Natural killer cell (primary cell): ENCODE measurements around the gene C1orf115. TPM values are rescaled to one million over a fixed set of nuclear protein-coding genes. Genes with fewer than 3 reads are reported as not detected.

Experiments
- ATAC-seq, 3 donors: fragments of 150-1000 bp in 2 of 3; fragments of 200-7000 bp in 1 of 3; cut with Tn5 transposase; 1 replicate in 1 of 3; 2 replicates in 2 of 3; pipeline ENCODE4 v1.10.0; 2021; ENCODE audit warnings: mild to moderate bottlenecking in 2 of 3, moderate library complexity in 2 of 3
- DNase-seq, 2 donors: peaks; one replicate each; pipeline versions ENCODE4 v3.0.0 to v3.0.0-alpha.2; 2013 to 2021; ENCODE audit warnings: mixed read lengths in 1 of 2
- H3K27ac ChIP-seq: one replicate; pipeline ENCODE4 v1.5.1; 2013; ENCODE audit warnings: mild to moderate bottlenecking, low read length
- H3K27me3 ChIP-seq: one replicate; pipeline ENCODE4 v1.6.1; 2013; ENCODE audit warnings: low read length; ENCODE audit not compliant: control insufficient read depth, insufficient read depth
- H3K36me3 ChIP-seq: one replicate; pipeline ENCODE4 v1.6.1; 2013; ENCODE audit warnings: low read length; ENCODE audit not compliant: control insufficient read depth, insufficient read depth
- H3K4me1 ChIP-seq: one replicate; pipeline ENCODE4 v1.6.1; 2013; ENCODE audit warnings: low read length; ENCODE audit not compliant: control insufficient read depth, insufficient read depth
- H3K4me3 ChIP-seq: one replicate; pipeline ENCODE4 v1.5.1; 2013; ENCODE audit warnings: low read length
- H3K9me3 ChIP-seq: one replicate; pipeline ENCODE4 v1.6.1; 2013; ENCODE audit warnings: low read length; ENCODE audit not compliant: control insufficient read depth, insufficient read depth
- H3K27ac Mint-ChIP-seq, 2 donors: one replicate each; pipeline ENCODE4 v1.8.0; 2022; ENCODE audit warnings: mild to moderate bottlenecking in 2 of 2, mixed read lengths in 2 of 2, moderate library complexity in 1 of 2
- H3K27me3 Mint-ChIP-seq, 2 donors: one replicate each; pipeline ENCODE4 v1.8.0; 2022; ENCODE audit warnings: low read depth in 2 of 2, mixed read lengths in 2 of 2
- H3K36me3 Mint-ChIP-seq: one replicate; pipeline ENCODE4 v1.8.0; 2022; ENCODE audit warnings: mixed read lengths
- H3K4me1 Mint-ChIP-seq, 2 donors: one replicate each; pipeline ENCODE4 v1.8.0; 2022; ENCODE audit warnings: mixed read lengths in 2 of 2
- H3K4me3 Mint-ChIP-seq: one replicate; pipeline ENCODE4 v1.8.0; 2022; ENCODE audit warnings: mild to moderate bottlenecking, moderate library complexity, mixed read lengths
- H3K9me3 Mint-ChIP-seq, 2 donors: one replicate each; pipeline ENCODE4 v1.8.0; 2022; ENCODE audit warnings: mixed read lengths in 2 of 2
- WGBS: methylation state at CpG from one replicate; pipeline ENCODE4 v1.1.7; 2013; ENCODE audit warnings: missing lambda C conversion rate; ENCODE audit not compliant: insufficient coverage; 5-methylcytosine and 5-hydroxymethylcytosine counted together
- intact Hi-C: fragments of 100-400 bp; cut with micrococcal nuclease; formaldehyde crosslinking; loops from one replicate; pipeline ENCODE4 v1.14.2; 2022
- total RNA-seq, 4 donors: library from RNA; stranded (reverse); fragments of 120-200 nt in 1 of 4; gene quantifications; one replicate each; pipeline versions ENCODE4 v1.2.3 to v1.2.4, GENCODE V29; 2013 to 2022
- TF ChIP-seq, protein P1 (sequence below): fragments of 200-600 bp; IDR thresholded peaks from one replicate; pipeline ENCODE4 v1.8.0; 2022; ENCODE audit warnings: antibody characterized with exemption

C1orf115 gene
- total RNA-seq, 3 donors from 2014 or later (not counting 1 experiment from before 2014, with no cell fraction given), result 0.33 to 1.3 (median 0.75) TPM

DNA sequence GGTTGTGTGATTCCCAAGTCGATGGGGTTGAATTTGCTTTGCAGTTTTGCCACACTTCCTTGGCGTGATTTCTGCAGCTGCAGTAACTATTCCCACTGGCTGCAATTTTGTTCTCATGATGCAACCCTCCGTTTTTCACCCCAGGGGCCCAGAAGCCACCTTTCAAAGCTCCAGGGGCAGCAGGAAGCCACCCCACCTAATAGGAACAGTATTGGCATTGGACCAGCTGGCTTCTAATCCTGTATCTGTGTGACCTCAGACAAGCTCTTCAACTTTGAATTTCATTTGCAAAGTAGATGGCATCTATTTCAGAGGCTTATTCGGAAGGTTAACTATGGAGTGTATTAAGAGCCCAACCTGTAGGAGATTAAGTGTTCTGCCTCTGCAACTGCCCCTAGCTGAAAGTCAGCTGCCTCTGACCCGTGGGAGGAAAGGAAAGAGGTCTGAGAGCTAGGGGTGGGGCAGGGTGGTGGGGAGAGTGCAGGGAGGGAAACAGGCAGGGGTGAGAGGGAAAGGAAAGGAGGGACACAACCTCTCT is 12.6 kb downstream of the C1orf115 start:
- Histone ChIP-seq H3K27ac (no peak overlapping the region), H3K27me3 (peaks cover 3% of the 10 kb centered on the region), H3K36me3 (no peaks in the 10 kb centered on the region), H3K9me3 (no peaks in the 10 kb centered on the region), H3K4me1 (no peaks in the 10 kb centered on the region), H3K4me3 (no peak overlapping the region)
- intact Hi-C loops, result no loop called here
- H3K36me3 Mint-ChIP-seq, result no peaks in the 10 kb centered on the region
- ATAC-seq (no peak), DNase-seq (no peak)
- no peaks in the 10 kb centered on the region for H3K9me3 Mint-ChIP-seq
- H3K4me1 Mint-ChIP-seq, result peaks cover 0 to 5% of the 10 kb centered on the region in 2 donors
- H3K4me3 Mint-ChIP-seq, result no peak overlapping the region
- WGBS, result 60% methylated on average over 5 of the region's 5 CpGs
- H3K27me3 Mint-ChIP-seq, result peaks cover 18 to 23% of the 10 kb centered on the region in 2 donors
- TF ChIP-seq, protein P1, sequence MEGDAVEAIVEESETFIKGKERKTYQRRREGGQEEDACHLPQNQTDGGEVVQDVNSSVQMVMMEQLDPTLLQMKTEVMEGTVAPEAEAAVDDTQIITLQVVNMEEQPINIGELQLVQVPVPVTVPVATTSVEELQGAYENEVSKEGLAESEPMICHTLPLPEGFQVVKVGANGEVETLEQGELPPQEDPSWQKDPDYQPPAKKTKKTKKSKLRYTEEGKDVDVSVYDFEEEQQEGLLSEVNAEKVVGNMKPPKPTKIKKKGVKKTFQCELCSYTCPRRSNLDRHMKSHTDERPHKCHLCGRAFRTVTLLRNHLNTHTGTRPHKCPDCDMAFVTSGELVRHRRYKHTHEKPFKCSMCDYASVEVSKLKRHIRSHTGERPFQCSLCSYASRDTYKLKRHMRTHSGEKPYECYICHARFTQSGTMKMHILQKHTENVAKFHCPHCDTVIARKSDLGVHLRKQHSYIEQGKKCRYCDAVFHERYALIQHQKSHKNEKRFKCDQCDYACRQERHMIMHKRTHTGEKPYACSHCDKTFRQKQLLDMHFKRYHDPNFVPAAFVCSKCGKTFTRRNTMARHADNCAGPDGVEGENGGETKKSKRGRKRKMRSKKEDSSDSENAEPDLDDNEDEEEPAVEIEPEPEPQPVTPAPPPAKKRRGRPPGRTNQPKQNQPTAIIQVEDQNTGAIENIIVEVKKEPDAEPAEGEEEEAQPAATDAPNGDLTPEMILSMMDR, result no peak
- H3K27ac Mint-ChIP-seq, result no peak overlapping the region

DNA sequence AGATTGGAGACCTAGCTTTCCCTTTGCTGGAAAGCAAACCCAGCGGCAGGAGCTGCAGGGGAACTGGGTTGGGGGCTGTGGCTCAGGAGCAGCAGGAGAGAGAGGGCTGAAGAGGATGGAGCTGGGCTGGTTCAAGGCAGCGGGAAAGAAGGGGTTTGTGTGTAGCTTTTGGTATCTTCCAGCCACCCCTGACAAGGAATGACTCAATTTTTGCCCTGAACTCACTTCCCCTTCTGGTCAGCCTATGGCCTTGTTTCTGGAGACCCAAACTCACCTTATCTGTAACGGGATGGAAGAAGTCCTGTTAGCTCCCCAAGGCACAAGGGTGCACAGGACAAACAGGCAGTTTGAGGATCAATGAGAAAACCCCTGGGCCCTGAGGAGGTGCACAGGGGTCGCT is 13.1 kb downstream of the C1orf115 start:
- Mint-ChIP-seq H3K4me3 (no peak overlapping the region), H3K27ac (no peak overlapping the region), H3K27me3 (peaks cover 18 to 23% of the 10 kb centered on the region in 2 donors), H3K4me1 (peaks cover 0 to 5% of the 10 kb centered on the region in 2 donors), H3K9me3 (no peaks in the 10 kb centered on the region), H3K36me3 (no peaks in the 10 kb centered on the region)
- Histone ChIP-seq H3K4me3 (no peak overlapping the region), H3K27ac (no peak overlapping the region), H3K27me3 (peaks cover 3% of the 10 kb centered on the region), H3K36me3 (no peaks in the 10 kb centered on the region), H3K4me1 (no peaks in the 10 kb centered on the region), H3K9me3 (no peaks in the 10 kb centered on the region)
- TF ChIP-seq, protein P1, result no peak
- intact Hi-C loops, result no loop called here
- WGBS, result 91% methylated on average over 3 of the region's 4 CpGs
- DNase-seq (no peak), ATAC-seq (no peak)

DNA sequence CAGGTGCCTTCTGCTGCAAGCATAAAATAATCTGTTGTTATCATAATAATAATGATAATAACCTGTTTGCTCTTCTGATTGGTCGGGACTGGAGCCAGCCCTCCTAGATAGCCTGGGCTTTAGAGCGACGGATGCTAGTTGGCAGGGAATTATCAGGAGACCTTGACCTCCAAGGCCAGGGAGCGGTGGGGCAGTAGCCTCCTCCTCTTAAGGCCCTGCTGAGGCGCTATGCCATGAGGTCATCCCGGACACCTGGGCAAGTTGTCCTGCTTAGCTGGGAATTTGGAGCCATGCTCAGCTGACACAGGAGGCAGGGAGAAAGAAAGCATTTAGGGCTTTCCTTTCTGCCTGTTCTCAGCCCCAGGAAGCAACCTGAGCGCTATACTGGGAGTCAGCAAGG is 15.6 kb downstream of the C1orf115 start:
- TF ChIP-seq, protein P1, result no peak
- Histone ChIP-seq H3K4me3 (no peak overlapping the region), H3K27me3 (peaks cover 3% of the 10 kb centered on the region), H3K9me3 (no peaks in the 10 kb centered on the region), H3K4me1 (no peaks in the 10 kb centered on the region), H3K36me3 (no peaks in the 10 kb centered on the region), H3K27ac (no peak overlapping the region)
- H3K27ac Mint-ChIP-seq, result no peak overlapping the region
- intact Hi-C loops, result no loop called here
- 80% methylated on average over 7 of the region's 7 CpGs for WGBS
- no peak overlapping the region for H3K4me3 Mint-ChIP-seq
- DNase-seq (no peak), ATAC-seq (no peak)
- H3K36me3 Mint-ChIP-seq, result no peaks in the 10 kb centered on the region
- peaks cover 18 to 23% of the 10 kb centered on the region in 2 donors for H3K27me3 Mint-ChIP-seq
- H3K4me1 Mint-ChIP-seq, result peaks cover 0 to 5% of the 10 kb centered on the region in 2 donors
- no peaks in the 10 kb centered on the region for H3K9me3 Mint-ChIP-seq

DNA sequence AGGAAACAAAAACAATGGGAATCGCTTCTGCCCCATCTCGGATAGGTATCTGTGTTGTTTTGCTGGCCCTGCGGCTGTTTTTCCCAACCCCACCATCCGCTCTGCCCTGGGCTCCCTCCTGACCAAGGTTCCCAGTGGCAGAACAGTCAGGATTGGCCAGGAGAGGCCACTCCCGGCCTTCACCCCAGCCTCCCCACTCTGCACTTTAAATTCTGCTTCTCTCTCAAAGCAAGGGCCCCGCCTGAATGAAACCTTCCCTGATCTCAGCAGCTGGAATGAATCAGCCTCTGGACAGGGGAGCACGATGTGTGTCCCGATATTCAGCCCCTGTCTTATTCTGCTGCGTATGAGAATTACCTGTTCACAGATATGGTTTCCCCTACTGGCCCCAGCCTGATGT is 16.3 kb downstream of the C1orf115 start:
- H3K27ac Mint-ChIP-seq, result no peak overlapping the region
- DNase-seq (no peak), ATAC-seq (no peak)
- no peak overlapping the region for H3K4me3 ChIP-seq
- TF ChIP-seq, protein P1, result no peak
- intact Hi-C loops, result no loop called here
- no peaks in the 10 kb centered on the region for H3K9me3 Mint-ChIP-seq
- no peaks in the 10 kb centered on the region for H3K36me3 Mint-ChIP-seq
- peaks cover 0 to 5% of the 10 kb centered on the region in 2 donors for H3K4me1 Mint-ChIP-seq
- no peak overlapping the region for H3K4me3 Mint-ChIP-seq
- no peaks in the 10 kb centered on the region for H3K4me1 ChIP-seq
- 85% methylated on average over 9 of the region's 9 CpGs for WGBS
- H3K27me3 ChIP-seq, result peaks cover 2% of the 10 kb centered on the region
- no peaks in the 10 kb centered on the region for H3K36me3 ChIP-seq
- peaks cover 18 to 23% of the 10 kb centered on the region in 2 donors for H3K27me3 Mint-ChIP-seq
- no peak overlapping the region for H3K27ac ChIP-seq
- no peaks in the 10 kb centered on the region for H3K9me3 ChIP-seq
